ENCODE data around the gene TRMT61A. TPM values are rescaled to one million over a fixed set of nuclear protein-coding genes. Genes with fewer than 3 reads are reported as not detected.

TRMT61A gene
- total and polyA plus RNA-seq, 9 of the 15 experiments (the other 6 are each of a cell fraction or from before 2014, with no cell fraction given): 0.10 to 24.8 (median 5.1) TPM

DNA sequence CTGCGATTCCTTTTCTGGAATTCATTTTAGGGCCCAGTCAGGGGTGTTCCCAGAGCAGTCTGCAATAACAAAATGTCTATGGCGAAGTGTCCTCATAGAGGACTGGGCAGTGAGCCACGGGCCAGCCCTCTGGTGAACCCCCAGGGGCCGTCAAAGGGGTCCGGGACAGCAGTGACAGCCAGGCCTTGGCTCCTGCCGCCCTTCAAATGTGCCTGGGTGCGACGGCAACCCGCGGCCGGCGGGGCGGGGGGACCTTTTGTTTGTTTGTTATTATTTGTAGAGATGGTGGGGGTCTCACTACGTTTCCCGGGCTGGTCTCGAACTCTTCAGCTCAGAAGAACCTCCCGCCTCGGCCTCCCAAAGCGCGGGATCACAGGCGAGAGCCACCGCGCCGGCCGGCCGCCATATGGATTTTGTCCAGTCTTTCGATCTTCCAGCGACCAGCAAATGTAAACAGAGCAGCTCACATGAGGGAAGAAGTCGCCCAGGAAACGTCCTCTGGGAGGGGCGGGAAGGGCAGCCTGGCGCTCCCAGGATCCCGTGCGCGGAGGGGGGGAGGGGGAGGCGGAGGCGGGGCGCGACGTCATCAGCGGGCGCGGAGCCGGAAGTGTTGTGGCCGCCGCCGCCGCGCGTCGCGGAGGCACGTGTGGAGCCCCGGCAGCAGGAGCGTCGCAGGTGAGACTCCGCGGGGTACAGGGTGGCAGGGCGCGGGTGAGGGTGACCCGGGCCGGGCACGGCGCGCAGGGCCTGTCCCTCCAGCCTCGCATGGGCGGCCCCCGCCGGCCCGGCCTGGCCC, at the start of gene TRMT61A (continued):
- TF ChIP-seq, protein P1, sequence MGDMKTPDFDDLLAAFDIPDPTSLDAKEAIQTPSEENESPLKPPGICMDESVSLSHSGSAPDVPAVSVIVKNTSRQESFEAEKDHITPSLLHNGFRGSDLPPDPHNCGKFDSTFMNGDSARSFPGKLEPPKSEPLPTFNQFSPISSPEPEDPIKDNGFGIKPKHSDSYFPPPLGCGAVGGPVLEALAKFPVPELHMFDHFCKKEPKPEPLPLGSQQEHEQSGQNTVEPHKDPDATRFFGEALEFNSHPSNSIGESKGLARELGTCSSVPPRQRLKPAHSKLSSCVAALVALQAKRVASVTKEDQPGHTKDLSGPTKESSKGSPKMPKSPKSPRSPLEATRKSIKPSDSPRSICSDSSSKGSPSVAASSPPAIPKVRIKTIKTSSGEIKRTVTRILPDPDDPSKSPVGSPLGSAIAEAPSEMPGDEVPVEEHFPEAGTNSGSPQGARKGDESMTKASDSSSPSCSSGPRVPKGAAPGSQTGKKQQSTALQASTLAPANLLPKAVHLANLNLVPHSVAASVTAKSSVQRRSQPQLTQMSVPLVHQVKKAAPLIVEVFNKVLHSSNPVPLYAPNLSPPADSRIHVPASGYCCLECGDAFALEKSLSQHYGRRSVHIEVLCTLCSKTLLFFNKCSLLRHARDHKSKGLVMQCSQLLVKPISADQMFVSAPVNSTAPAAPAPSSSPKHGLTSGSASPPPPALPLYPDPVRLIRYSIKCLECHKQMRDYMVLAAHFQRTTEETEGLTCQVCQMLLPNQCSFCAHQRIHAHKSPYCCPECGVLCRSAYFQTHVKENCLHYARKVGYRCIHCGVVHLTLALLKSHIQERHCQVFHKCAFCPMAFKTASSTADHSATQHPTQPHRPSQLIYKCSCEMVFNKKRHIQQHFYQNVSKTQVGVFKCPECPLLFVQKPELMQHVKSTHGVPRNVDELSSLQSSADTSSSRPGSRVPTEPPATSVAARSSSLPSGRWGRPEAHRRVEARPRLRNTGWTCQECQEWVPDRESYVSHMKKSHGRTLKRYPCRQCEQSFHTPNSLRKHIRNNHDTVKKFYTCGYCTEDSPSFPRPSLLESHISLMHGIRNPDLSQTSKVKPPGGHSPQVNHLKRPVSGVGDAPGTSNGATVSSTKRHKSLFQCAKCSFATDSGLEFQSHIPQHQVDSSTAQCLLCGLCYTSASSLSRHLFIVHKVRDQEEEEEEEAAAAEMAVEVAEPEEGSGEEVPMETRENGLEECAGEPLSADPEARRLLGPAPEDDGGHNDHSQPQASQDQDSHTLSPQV (IDR thresholded peaks at IDR 0.05): 0 out of 2 replicates have a peak, but pooled peaks have one; percentile 28
- 0 out of 4 replicates have a peak, but pooled peaks of 1 of the 2 experiments have one; percentile 16 for TF ChIP-seq MAZ (CRISPR knock-in tag; conservative IDR thresholded peaks at IDR 0.05 in 1 of 2, IDR thresholded peaks at IDR 0.05 in 1 of 2)
- TF ChIP-seq PURB (CRISPR knock-in tag; IDR thresholded peaks at IDR 0.05; ENCODE audit: low read depth): no peak
- TF ChIP-seq, protein P2, sequence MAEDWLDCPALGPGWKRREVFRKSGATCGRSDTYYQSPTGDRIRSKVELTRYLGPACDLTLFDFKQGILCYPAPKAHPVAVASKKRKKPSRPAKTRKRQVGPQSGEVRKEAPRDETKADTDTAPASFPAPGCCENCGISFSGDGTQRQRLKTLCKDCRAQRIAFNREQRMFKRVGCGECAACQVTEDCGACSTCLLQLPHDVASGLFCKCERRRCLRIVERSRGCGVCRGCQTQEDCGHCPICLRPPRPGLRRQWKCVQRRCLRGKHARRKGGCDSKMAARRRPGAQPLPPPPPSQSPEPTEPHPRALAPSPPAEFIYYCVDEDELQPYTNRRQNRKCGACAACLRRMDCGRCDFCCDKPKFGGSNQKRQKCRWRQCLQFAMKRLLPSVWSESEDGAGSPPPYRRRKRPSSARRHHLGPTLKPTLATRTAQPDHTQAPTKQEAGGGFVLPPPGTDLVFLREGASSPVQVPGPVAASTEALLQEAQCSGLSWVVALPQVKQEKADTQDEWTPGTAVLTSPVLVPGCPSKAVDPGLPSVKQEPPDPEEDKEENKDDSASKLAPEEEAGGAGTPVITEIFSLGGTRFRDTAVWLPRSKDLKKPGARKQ (CRISPR knock-in tag; IDR thresholded peaks at IDR 0.05): no peak
- TF ChIP-seq, protein P3, sequence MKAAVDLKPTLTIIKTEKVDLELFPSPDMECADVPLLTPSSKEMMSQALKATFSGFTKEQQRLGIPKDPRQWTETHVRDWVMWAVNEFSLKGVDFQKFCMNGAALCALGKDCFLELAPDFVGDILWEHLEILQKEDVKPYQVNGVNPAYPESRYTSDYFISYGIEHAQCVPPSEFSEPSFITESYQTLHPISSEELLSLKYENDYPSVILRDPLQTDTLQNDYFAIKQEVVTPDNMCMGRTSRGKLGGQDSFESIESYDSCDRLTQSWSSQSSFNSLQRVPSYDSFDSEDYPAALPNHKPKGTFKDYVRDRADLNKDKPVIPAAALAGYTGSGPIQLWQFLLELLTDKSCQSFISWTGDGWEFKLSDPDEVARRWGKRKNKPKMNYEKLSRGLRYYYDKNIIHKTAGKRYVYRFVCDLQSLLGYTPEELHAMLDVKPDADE (conservative IDR thresholded peaks at IDR 0.05; ENCODE audit: control insufficient read depth, low read depth, low read length): peak; percentile 95; the same call in 1 of the 2 replicates
- TF ChIP-seq, protein P4, sequence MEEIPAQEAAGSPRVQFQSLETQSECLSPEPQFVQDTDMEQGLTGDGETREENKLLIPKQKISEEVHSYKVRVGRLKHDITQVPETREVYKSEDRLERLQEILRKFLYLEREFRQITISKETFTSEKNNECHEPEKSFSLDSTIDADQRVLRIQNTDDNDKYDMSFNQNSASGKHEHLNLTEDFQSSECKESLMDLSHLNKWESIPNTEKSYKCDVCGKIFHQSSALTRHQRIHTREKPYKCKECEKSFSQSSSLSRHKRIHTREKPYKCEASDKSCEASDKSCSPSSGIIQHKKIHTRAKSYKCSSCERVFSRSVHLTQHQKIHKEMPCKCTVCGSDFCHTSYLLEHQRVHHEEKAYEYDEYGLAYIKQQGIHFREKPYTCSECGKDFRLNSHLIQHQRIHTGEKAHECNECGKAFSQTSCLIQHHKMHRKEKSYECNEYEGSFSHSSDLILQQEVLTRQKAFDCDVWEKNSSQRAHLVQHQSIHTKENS (CRISPR knock-in tag; IDR thresholded peaks at IDR 0.05): no peak
- TF ChIP-seq ATF1 (CRISPR knock-in tag; IDR thresholded peaks at IDR 0.05): peak; percentile 62; the same call in 1 of the 2 replicates
- TF ChIP-seq ATF1 (tag; IDR thresholded peaks at IDR 0.05): peak; percentile 84
- no peak for TF ChIP-seq SPI1 (IDR thresholded peaks at IDR 0.05; ENCODE audit: borderline replicate concordance, low read depth, low read length)
- peak in 1 of 2 experiments; percentile 20; a peak in 1 of 4 replicates for TF ChIP-seq KDM1A (IDR thresholded peaks at IDR 0.05)
- TF ChIP-seq ZFP36 (IDR thresholded peaks at IDR 0.05; ENCODE audit: low read depth, low read length, partially characterized antibody): peak; percentile 79
- no peak for TF ChIP-seq ZNF57 (CRISPR knock-in tag; IDR thresholded peaks at IDR 0.05)
- TF ChIP-seq CBX3 (IDR thresholded peaks at IDR 0.05; ENCODE audit: borderline replicate concordance in 1 of 2, low read length in 2 of 2): 0 out of 3 replicates have a peak, but pooled peaks of 1 of the 2 experiments have one; percentile 20
- peak; percentile 89 for TF ChIP-seq CREB1 (IDR thresholded peaks at IDR 0.05)
- peak; percentile 87 for TF ChIP-seq CREB1 (CRISPR knock-in tag; IDR thresholded peaks at IDR 0.05)
- no peak for TF ChIP-seq NUFIP1 (IDR thresholded peaks at IDR 0.05; ENCODE audit: partially characterized antibody)
- TF ChIP-seq RNF2 (IDR thresholded peaks at IDR 0.05): no peak
- peak; percentile 80 for TF ChIP-seq SIN3B (IDR thresholded peaks at IDR 0.05; ENCODE audit: low read depth)
- TF ChIP-seq TBP (optimal IDR thresholded peaks at IDR 0.05; ENCODE audit: low read depth, low read length): peak; percentile 56
- TF ChIP-seq NFIC (IDR thresholded peaks at IDR 0.05): no peak

All from K562 (cell line).